C4-2B (cell line): ENCODE data around the gene RHBG.
"Not testable (repeated sequence)": the region's sequence is repeated elsewhere in the genome, so short reads cannot be mapped to it uniquely, and the experiment has no call there.

Source experiments
- H3K27ac ChIP-seq: fragments of 450-650 bp; 2 replicates; pipeline ENCODE4 v1.5.1; 2017
- CTCF ChIP-seq: fragments of 450-650 bp; conservative IDR thresholded peaks from 2 replicates; pipeline ENCODE4 v1.5.1; 2017; ENCODE audit warnings: mild to moderate bottlenecking
- ZFX ChIP-seq: fragments of 450-650 bp; IDR thresholded peaks from 2 replicates; pipeline ENCODE4 v1.6.1; 2017

RHBG gene

GRCh38 chr1:156368889-156369684, at the start of gene RHBG:
TSS of gene RHBG (plus strand) at chr1:156369211. CDS start at chr1:156369250, 39 bp downstream.
- peak within 1 kb of the TSS; percentile 23 for H3K27ac ChIP-seq
- TF ChIP-seq CTCF (no peak), ZFX (no peak)

- H3K27ac ChIP-seq = no peak overlapping the region
- TF ChIP-seq ZFX (no peak), CTCF (peak; percentile 83)
These were observed 49.3 kb upstream of the RHBG start for GRCh38 chr1:156319664-156320063.

GRCh38 chr1:156320560-156320959, 48.5 kb upstream of the RHBG start:
- no peak overlapping the region for H3K27ac ChIP-seq
- no peak for TF ChIP-seq CTCF
- no peak for TF ChIP-seq ZFX

- H3K27ac ChIP-seq = not testable (repeated sequence)
These were observed 45.8 kb upstream of the RHBG start for GRCh38 chr1:156323179-156323578.

GRCh38 chr1:156336242-156336641, 32.8 kb upstream of the RHBG start:
- TF ChIP-seq ZFX = no peak
- no peak for TF ChIP-seq CTCF
- no peak overlapping the region for H3K27ac ChIP-seq

GRCh38 chr1:156337052-156337887, 31.7 kb upstream of the RHBG start:
- TF ChIP-seq ZFX (no peak), CTCF (no peak)
- peak overlapping the region; percentile 99 for H3K27ac ChIP-seq

- H3K27ac ChIP-seq = peak overlapping the region; percentile 99
- TF ChIP-seq ZFX = no peak
- no peak for TF ChIP-seq CTCF
These were observed 31.2 kb upstream of the RHBG start for GRCh38 chr1:156337888-156338179.
